Kidney epithelial cell (primary cell): Measurements from ENCODE around the gene TRIM39. TPM values are rescaled to one million over a fixed set of nuclear protein-coding genes. Genes with fewer than 3 reads are reported as not detected.

Experiments used
- DNase-seq: peaks from one replicate; pipeline ENCODE4 v3.0.0-alpha.2; 2010; ENCODE audit warnings: low read depth
- H3K27me3 ChIP-seq: 2 replicates; pipeline ENCODE4 v1.6.0; 2011; ENCODE audit warnings: low read length; ENCODE audit not compliant: control insufficient read depth, insufficient read depth
- H3K36me3 ChIP-seq: 2 replicates; pipeline ENCODE4 v1.5.1; 2011; ENCODE audit warnings: low read length; ENCODE audit not compliant: control insufficient read depth, insufficient read depth
- H3K4me3 ChIP-seq: 2 replicates; pipeline ENCODE4 v1.5.1; 2011; ENCODE audit warnings: low read depth, mild to moderate bottlenecking, control low read depth, low read length
- total RNA-seq: library from RNA; depleted of rRNA; stranded (reverse); fragments of >200 nt; gene quantifications from 2 replicates; pipeline ENCODE4 v1.2.3, GENCODE V29; 2015
- TF ChIP-seq, protein P1 (sequence below): IDR thresholded peaks from 2 replicates; pipeline ENCODE4 v1.5.1; 2011; ENCODE audit warnings: mild to moderate bottlenecking, moderate library complexity, low read length, control low read depth, inconsistent platforms; ENCODE audit not compliant: insufficient read depth, poor library complexity, severe bottlenecking

The TRIM39 gene
- total RNA-seq, 1 donor from 2014 or later: 16.1 TPM

GRCh38 chr6:30331981-30332380, 5.3 kb downstream of the TRIM39 start:
- TF ChIP-seq, protein P1, sequence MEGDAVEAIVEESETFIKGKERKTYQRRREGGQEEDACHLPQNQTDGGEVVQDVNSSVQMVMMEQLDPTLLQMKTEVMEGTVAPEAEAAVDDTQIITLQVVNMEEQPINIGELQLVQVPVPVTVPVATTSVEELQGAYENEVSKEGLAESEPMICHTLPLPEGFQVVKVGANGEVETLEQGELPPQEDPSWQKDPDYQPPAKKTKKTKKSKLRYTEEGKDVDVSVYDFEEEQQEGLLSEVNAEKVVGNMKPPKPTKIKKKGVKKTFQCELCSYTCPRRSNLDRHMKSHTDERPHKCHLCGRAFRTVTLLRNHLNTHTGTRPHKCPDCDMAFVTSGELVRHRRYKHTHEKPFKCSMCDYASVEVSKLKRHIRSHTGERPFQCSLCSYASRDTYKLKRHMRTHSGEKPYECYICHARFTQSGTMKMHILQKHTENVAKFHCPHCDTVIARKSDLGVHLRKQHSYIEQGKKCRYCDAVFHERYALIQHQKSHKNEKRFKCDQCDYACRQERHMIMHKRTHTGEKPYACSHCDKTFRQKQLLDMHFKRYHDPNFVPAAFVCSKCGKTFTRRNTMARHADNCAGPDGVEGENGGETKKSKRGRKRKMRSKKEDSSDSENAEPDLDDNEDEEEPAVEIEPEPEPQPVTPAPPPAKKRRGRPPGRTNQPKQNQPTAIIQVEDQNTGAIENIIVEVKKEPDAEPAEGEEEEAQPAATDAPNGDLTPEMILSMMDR: no peak
- Histone ChIP-seq H3K4me3 (no peak overlapping the region), H3K27me3 (no peaks in the 10 kb centered on the region), H3K36me3 (peaks cover 3% of the 10 kb centered on the region)
- DNase-seq: no peak

- H3K27me3 ChIP-seq: no peaks in the 10 kb centered on the region
- peaks cover 3% of the 10 kb centered on the region for H3K36me3 ChIP-seq
- H3K4me3 ChIP-seq: no peak overlapping the region
- no peak for DNase-seq
- TF ChIP-seq, protein P1: no peak
Observed at GRCh38 chr6:30334075-30334783, 7.5 kb downstream of the TRIM39 start.

- Histone ChIP-seq H3K36me3 (peaks cover 1% of the 10 kb centered on the region), H3K27me3 (no peaks in the 10 kb centered on the region)
Observed at GRCh38 chr6:30340589-30341054, 13.9 kb downstream of the TRIM39 start.

DNA sequence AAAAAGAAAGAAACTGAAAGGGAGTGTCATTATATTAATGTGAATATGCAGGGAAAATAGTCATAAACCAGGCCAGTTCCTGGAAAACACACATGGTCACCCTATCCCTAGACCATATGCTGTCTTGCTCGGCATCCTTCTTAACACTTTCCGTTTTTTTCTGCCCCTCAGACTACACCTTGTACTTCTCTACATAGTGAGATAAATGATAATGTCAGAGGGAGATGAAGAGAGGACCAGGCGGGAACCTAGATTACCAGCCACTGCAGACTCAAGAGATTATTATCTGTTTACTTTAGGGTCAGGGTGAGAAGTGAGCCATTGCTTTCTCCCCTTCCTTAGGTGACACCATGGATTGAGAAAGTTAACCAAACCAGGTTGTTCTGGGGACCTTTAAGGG, 14.5 kb downstream of the TRIM39 start:
- Histone ChIP-seq H3K36me3 (no peaks in the 10 kb centered on the region), H3K4me3 (no peak overlapping the region), H3K27me3 (no peaks in the 10 kb centered on the region)
- TF ChIP-seq, protein P1: no peak
- DNase-seq: no peak

More at GRCh38 chr6:30340589-30341054, 13.9 kb downstream of the TRIM39 start:
- DNase-seq: no peak
- TF ChIP-seq, protein P1: no peak
- no peak overlapping the region for H3K4me3 ChIP-seq

DNA sequence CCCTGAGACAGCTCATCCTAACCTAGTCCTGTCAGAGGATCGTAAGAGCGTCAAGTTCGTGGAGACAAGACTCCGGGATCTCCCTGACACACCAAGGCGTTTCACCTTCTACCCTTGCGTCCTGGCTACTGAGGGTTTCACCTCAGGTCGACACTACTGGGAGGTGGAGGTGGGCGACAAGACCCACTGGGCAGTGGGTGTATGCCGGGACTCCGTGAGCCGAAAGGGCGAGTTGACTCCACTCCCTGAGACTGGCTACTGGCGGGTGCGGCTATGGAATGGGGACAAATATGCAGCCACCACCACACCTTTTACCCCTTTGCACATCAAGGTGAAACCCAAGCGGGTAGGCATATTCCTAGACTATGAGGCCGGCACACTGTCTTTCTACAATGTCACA, 15.0 kb downstream of the TRIM39 start:
- no peak for DNase-seq
- no peak overlapping the region for H3K4me3 ChIP-seq
- H3K36me3 ChIP-seq: no peaks in the 10 kb centered on the region
- H3K27me3 ChIP-seq: no peaks in the 10 kb centered on the region
- TF ChIP-seq, protein P1: no peak
